ENCODE measurements around the gene CDC20. TPM values are rescaled to one million over a fixed set of nuclear protein-coding genes. Genes with fewer than 3 reads are reported as not detected.

The CDC20 gene
- polyA plus RNA-seq, 3 donors: 0.08 to 0.10 TPM; not detected in 1

GRCh38 chr1:43366179-43366578, 7.4 kb downstream of the CDC20 start:
- H3K4me3 ChIP-seq (replicated peaks in 1 of 3; ENCODE audit: low read depth in 2 of 3, low read length in 3 of 3): peak overlapping the region in 2 of 3 experiments; percentile 98
- Mint-ChIP-seq H3K36me3 (peaks cover 45 to 53% of the 10 kb centered on the region in 2 donors), H3K4me3 (peak overlapping the region; percentile 51 to 92), H3K27ac (peak overlapping the region in 6 of 7 donors; percentile 49 to 95 (median 86)), H3K4me1 (peaks cover 71% of the 10 kb centered on the region), H3K27me3 (ENCODE audit: low read depth in 3 of 3) (no peaks in the 10 kb centered on the region), H3K9me3 (peaks cover 0 to 1% (median 0%) of the 10 kb centered on the region in 7 donors)
- peak overlapping the region; percentile 92 for H3K4me2 ChIP-seq (replicated peaks; ENCODE audit: extremely low read depth, low read length, poor library complexity, severe bottlenecking)
- H2AFZ ChIP-seq (ENCODE audit: insufficient read depth, low read depth, low read length, poor library complexity, severe bottlenecking): no peak overlapping the region
- WGBS (ENCODE audit: insufficient coverage): 90% methylated on average over 4 of the region's 11 CpGs
- peaks cover 45 to 74% of the 10 kb centered on the region in 2 donors for H3K4me1 ChIP-seq (ENCODE audit: control insufficient read depth in 1 of 2, insufficient read depth in 2 of 2, low read length in 2 of 2)
- H3K9me3 ChIP-seq (replicated peaks in 1 of 2; ENCODE audit: control insufficient read depth in 1 of 2, insufficient read depth in 1 of 2, low read length in 2 of 2): no peaks in the 10 kb centered on the region
- H3K9ac ChIP-seq (ENCODE audit: insufficient read depth, low read length, poor library complexity, severe bottlenecking): peak overlapping the region; percentile 96
- intact Hi-C loops (cut with micrococcal nuclease): loop anchor here in 1 of 2 donors (10.0 kb wide), 1 partner anchor 191 kb away; the partner anchor contains the start of genes CFAP57 and EBNA1BP2
- peaks cover 72% of the 10 kb centered on the region for H3K79me2 ChIP-seq (ENCODE audit: insufficient read depth, low read length)
- H4K20me1 ChIP-seq (ENCODE audit: insufficient read depth, low read length): peaks cover 53% of the 10 kb centered on the region
- peaks cover 43 to 49% of the 10 kb centered on the region in 2 donors for H3K36me3 ChIP-seq (replicated peaks in 1 of 2; ENCODE audit: control insufficient read depth in 1 of 2, insufficient read depth in 2 of 2, low read length in 2 of 2)
- TF ChIP-seq CTCF (IDR thresholded peaks at IDR 0.05): no peak
- DNase-seq: no peak
- no peaks in the 10 kb centered on the region for H3K27me3 ChIP-seq (ENCODE audit: control insufficient read depth in 2 of 2, insufficient read depth in 2 of 2, low read length in 2 of 2)
- peak overlapping the region; percentile 18 to 97 for H3K27ac ChIP-seq (ENCODE audit: low read depth in 1 of 2, low read length in 2 of 2)

- H3K4me3 Mint-ChIP-seq: peak overlapping the region; percentile 83 to 92
- intact Hi-C loops (cut with micrococcal nuclease): loop anchor here in 1 of 2 donors (10.0 kb wide), 1 partner anchor 192 kb away; the partner anchor contains the start of genes CFAP57 and EBNA1BP2
- peak overlapping the region; percentile 90 for H2AFZ ChIP-seq (ENCODE audit: insufficient read depth, low read depth, low read length, poor library complexity, severe bottlenecking)
- H3K27me3 ChIP-seq (ENCODE audit: control insufficient read depth in 2 of 2, insufficient read depth in 2 of 2, low read length in 2 of 2): no peaks in the 10 kb centered on the region
- DNase-seq: no peak
- H3K79me2 ChIP-seq (ENCODE audit: insufficient read depth, low read length): peaks cover 68% of the 10 kb centered on the region
- H3K27ac Mint-ChIP-seq: peak overlapping the region in 6 of 7 donors; percentile 85 to 96 (median 90)
- peak overlapping the region; percentile 92 for H3K4me2 ChIP-seq (replicated peaks; ENCODE audit: extremely low read depth, low read length, poor library complexity, severe bottlenecking)
- peaks cover 39 to 44% of the 10 kb centered on the region in 2 donors for H3K36me3 ChIP-seq (replicated peaks in 1 of 2; ENCODE audit: control insufficient read depth in 1 of 2, insufficient read depth in 2 of 2, low read length in 2 of 2)
- H3K27ac ChIP-seq (ENCODE audit: low read depth in 1 of 2, low read length in 2 of 2): peak overlapping the region; percentile 19 to 97
- peak overlapping the region; percentile 79 to 98 (median 98) for H3K4me3 ChIP-seq (replicated peaks in 1 of 3; ENCODE audit: low read depth in 2 of 3, low read length in 3 of 3)
- H3K4me1 ChIP-seq (ENCODE audit: control insufficient read depth in 1 of 2, insufficient read depth in 2 of 2, low read length in 2 of 2): peaks cover 41 to 70% of the 10 kb centered on the region in 2 donors
- H4K20me1 ChIP-seq (ENCODE audit: insufficient read depth, low read length): peaks cover 50% of the 10 kb centered on the region
- peaks cover 0 to 1% (median 0%) of the 10 kb centered on the region in 7 donors for H3K9me3 Mint-ChIP-seq
- no peaks in the 10 kb centered on the region for H3K9me3 ChIP-seq (replicated peaks in 1 of 2; ENCODE audit: control insufficient read depth in 1 of 2, insufficient read depth in 1 of 2, low read length in 2 of 2)
- peak overlapping the region; percentile 96 for H3K9ac ChIP-seq (ENCODE audit: insufficient read depth, low read length, poor library complexity, severe bottlenecking)
- no peaks in the 10 kb centered on the region for H3K27me3 Mint-ChIP-seq (ENCODE audit: low read depth in 3 of 3)
- H3K4me1 Mint-ChIP-seq: peaks cover 66% of the 10 kb centered on the region
- WGBS (ENCODE audit: insufficient coverage): 50% methylated on average over 1 of the region's 5 CpGs
- peaks cover 43 to 49% of the 10 kb centered on the region in 2 donors for H3K36me3 Mint-ChIP-seq
- no peak for TF ChIP-seq CTCF (IDR thresholded peaks at IDR 0.05)
Measured at GRCh38 chr1:43366601-43367025, 7.8 kb downstream of the CDC20 start.
